HG03060 (cell line): Measurements from ENCODE around the gene BARD1.
"Not testable (repeated sequence)": the region's sequence is repeated elsewhere in the genome, so short reads cannot be mapped to it uniquely, and the experiment has no call there.

Experiments
- ATAC-seq: cut with Tn5 transposase; IDR thresholded peaks from one replicate; pipeline ENCODE4 v1.9.1; 2021; ENCODE audit warnings: low read depth, moderate number of reproducible peaks; ENCODE audit not compliant: unreplicated experiment

Gene BARD1

DNA sequence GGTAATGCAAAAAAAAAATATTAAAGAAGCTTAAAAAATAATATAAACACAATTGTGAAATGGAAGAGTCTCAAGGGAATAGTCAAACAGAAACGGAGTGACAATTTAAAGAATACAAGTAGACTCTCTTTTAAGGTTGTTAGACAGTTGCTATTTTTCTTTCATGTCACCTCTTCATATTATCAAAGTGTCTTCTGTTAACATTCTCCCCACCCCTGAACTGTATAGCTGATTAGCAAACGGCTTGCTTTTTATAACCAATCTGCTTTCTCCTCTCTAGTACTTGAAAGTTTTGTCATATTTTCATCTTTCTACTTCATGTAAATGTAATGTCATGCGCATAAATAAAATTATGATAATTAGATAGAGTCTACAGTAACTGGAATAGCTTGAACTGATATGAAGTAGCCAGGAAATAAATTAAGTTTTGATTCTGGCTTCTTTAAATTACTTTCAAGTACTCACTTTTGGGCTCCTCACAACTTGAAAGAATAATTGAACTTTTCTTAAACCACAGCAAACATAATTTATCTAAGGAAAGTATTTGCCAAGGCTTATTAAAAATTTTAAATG is 37.0 kb downstream of the BARD1 start:
- ATAC-seq, result no peak

DNA sequence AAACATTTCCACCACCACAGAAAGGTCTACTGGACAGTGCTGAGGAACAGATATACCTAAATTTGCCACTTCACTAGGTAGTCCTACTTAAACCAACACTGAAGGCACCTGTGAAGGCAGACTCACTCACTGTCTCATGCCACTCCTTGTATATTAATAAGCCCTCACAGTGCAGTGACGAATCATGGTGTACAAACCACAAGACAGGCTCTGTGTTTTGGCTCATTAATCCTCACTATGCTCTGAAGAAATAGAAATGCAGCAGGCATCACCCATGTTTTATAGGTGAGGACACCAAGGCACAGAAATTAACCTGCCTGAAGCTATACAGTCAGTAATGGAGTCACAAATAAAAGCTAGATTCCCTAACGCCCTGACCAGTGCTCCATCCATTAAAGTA is 44.3 kb downstream of the BARD1 start:
- ATAC-seq, result no peak

DNA sequence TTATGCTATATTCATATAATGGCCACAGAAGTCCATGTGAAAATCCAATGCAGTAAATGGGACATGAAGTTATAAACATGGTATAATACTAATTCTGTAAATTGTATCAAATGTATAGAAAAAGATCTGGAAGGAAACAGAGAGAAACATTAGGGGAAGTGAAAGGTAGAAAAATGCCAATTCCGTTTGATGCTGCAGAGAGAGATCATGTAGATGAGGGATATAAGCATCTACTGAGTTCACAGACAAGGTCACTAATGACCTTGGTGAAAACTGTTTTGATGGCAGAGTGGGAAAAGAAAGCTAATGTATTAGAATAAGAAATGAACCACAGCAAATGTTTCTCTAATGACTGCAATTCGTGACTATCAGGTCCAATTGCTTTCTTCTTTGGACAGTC is 56.0 kb downstream of the BARD1 start:
- ATAC-seq, result no peak

DNA sequence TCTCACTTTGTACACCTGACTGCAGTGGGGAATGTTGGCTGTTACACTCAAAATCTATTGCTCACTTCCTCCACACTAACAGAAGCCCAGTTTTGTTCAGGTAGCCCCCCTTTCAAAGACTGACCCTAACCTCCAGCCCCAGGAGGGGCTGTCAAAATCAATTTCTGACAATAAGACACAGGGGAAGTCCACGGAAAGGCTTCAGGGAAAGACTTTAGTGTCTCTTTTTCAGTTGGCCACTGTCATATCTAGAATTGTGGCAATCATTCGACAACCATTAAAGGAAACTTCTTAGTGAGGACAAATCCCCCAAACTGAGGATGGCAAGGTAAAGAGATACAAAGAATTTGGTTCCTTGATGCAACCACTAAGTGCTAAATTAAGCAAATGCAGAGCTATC is 59.0 kb downstream of the BARD1 start:
- no peak for ATAC-seq

DNA sequence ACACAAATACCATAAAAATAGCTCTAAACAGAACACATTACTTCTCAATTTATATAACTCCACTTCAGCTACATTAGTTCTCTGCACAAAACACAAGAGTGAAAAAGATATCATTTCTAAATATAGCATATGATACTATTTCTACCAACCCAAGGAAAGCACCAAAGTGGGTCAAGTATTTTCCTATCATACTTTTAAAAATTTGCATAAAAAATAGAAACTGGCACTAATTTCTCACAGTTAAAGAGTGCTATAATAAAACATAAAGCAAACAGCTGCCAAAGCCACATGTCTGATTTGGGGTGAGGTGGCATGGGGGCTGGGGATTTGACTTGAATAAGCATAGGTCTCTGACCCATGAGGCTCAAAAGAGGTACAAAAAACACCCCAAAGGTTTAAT is 61.5 kb downstream of the BARD1 start:
- ATAC-seq, result peak; percentile 67

DNA sequence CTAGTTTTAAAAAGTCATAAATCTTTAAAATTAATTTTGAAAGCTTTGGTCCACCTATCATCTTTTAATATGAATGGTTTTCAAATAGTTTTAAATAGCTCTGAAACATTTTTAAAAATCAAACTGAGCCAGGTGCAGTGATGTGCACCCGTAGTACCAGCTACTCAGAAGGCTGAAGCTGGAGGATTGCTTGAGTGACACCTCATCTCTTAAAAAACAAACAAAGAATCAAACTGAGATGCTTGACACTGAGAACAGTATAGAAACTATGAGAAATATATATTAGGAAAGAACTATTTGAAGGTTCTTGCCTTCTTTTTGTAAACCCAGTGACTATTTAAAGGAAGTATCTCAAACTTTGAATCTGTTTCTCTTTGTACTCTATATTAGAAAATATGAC is 67.4 kb downstream of the BARD1 start:
- ATAC-seq, result no peak

DNA sequence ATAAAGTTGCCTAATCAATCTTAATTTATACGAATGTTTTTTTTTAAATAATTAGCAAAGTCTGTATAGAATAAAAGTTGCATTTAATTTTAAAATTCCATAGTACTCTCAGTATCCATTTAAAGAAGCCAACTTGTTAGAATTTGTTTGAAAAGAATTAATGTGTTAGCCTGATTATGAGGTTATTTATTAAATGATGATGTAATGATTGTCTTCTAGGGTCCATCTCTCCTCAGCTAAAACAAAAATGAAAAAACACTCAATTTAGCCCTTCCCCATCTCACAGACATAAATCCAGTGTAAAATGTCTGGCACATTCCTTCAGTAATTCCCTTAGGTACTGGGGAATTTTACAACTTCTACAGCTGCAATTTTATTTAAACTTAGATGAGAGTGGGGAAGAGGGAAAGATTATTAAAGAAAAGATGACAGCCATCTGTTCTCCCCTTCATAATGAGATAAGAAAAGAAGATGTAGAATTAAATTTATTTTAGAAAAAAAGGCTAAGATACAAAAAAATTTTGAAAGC is 68.6 kb downstream of the BARD1 start:
- no peak for ATAC-seq

DNA sequence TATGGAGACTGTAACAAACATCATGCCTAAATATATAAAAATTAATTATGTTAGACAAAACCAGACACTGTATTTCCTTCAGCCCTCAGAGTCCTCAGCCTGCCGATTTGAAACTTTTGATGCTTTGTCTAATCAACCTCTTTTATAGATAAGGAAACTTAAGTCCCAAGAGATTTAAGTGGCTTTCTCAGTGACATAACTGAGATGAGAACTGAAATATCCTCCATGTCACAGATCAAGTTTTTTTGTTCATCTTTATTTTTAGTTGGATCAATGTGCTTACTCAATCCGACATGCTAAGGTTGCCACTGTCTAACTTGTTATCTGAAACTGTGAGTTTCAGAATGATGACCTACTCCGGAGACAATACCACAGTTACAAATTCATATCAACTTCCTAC is 72.3 kb downstream of the BARD1 start:
- peak; percentile 98 for ATAC-seq

DNA sequence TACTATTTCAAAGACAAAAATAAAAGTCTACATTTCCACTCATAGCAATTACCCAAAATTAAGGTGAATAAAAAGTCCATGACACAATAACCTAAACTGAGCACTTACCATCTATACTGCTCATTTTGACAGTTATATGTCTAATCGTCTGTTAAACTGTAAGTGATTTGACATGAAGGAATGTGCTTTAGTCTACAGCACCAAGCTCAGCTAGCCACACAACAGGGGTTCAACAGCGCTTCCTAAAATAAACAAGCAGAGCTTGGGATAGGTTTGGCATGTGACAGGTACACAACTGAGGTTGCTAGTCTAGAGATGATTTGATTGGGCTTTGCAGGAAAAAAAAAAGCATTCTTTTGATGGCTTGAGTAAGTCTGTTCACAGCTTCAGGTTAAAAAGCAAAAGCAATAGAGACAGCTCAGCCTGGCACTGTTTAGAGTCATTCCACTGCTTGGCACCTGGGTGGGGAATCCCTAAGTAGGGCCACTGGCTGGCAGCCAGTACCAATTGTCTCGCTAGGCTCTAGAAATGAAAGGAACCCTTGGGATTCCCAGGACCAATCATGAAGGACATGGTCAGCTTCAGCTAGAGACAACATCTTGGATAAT is 78.6 kb downstream of the BARD1 start:
- ATAC-seq, result no peak

DNA sequence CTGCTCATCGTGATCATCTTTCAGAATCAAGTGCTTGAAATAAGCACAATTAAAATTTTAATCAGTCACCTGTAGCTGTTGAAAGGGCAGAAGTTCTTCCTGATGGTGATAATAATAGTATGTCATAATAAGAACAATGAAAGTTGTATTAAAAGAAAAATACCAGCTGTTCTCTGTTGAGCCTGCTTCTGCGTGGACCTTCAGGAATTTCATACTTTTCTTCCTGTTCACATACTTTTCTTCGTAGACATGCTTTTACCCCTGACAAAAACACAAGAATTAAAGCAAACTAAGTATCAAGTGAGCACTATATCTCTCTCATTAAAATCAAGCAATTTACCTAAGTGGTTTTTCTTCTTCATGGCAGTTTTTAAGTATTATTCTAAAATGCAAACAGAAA is 79.2 kb downstream of the BARD1 start:
- no peak for ATAC-seq

DNA sequence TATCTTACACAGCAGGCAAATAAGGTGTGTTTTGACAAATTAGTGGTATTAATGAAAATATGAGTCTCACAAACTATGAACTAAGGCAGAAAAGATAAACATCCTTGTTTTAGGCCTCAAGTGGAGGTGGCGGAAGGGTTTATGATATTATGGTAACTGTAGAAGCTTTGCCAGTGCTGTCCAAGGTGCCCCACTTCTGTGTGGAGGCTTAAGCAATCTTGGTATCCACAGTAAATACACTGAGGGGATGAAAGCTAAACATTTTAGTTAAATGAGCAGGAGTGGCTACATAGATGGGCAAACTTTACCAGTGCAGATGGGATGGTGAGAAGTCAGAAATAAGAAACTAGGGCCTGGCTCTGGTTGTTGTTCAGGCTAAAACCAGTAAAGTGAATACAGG is 84.7 kb downstream of the BARD1 start:
- no peak for ATAC-seq

DNA sequence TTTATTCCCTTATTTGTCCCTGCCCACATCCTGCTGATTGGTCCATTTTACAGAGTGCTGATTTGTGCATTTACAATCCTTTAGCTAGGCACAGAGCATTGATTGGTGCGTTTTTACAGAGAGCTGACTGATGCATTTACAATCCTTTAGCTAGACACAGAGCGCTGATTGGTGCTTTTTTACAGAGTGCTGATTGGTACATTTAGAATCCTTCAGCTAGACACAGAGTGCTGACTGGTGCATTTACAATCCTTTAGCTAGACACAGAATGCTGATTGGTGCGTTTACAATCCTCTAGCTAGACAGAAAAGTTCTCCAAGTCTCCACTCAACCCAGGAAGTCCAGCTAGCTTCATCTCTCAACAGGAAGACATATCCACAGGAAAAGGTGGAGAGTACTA is 91.6 kb downstream of the BARD1 start:
- not testable (repeated sequence) for ATAC-seq

DNA sequence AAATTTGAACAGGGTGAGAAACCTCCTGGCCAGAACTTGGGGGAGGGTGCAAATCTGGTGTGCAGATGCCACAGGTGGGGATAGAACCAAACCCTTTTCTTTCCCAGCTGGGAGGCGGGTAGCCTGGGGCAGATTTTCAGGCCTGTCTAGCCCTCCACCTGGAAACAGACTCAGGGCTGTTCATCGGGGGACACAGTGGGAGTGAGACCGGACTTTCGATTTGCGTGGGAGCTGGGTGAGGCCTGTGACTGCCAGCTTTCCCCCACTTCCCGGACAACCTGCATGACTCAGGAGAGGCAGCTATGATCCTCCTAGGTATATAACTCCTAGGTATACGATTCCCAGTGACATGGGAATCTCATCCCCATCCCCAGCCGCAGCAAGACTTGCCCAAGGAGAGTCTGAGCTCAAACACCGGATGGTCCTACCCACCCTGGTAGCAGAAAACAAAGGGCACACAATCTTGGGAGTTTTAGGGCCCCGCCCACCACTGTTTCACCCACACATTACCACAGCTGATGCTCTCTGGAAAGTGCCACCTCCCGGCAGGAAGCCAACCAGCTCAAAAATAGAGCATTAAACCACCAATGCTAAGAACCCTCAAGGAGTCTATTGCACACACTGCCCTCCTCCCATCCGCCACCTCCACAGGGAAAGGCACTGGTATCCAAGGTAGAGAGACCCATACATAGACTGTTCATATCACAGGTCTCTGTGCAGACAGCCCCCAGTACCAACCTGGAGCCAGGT is 92.5 kb downstream of the BARD1 start:
- ATAC-seq, result no peak

DNA sequence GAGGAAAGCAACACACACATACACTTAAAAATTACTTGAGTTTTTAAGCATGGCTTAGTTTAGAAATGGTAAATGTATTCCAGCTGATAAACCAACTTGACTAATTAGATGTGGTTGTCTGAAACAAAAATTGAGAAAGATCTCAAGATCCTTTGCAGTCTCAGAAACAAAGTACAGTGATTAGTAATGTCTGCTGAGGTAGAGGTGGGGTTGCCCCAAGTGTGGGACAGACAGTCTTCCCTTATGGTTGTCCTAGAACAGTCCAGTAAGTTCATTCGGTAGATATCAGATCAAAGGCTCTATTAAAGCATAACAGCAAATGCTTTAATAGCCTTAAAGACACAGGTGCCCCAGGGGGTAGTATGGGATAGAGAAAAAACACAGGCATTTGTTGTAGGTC is 94.5 kb downstream of the BARD1 start:
- ATAC-seq, result no peak

DNA sequence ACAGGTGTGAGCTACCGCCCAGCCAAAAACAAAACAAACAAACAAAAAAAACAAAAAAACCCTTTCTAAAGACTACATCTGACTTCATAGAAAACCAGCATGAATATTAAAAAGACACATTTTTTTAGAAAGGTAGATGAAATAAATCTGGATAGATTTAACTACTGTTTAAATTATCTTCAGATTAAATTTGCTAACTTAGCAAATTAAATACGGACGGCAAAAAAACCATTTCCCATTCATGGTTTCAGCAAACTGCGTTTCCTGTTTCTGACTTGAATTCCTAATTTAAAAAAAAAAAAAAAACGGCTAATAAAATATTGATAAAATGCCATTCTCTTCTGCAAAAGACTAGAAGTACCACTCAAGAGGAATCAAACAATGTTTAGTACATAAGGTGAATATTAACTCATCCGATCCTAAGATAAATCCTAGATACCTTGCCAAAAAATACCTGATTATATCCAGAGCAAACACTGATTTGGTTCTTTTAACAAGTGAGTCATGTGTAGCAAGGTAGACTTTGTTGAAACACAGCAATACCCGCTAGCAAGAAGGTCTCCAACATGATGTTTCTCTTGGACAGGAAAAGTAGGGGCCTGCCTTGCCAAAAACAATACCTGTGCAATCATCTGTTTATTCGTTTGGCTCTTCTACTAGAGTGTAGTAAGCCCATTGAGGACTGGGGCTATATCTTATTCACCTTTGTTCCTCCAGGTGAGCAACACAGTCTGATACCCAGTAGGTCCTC is 96.2 kb downstream of the BARD1 start:
- ATAC-seq, result no peak

DNA sequence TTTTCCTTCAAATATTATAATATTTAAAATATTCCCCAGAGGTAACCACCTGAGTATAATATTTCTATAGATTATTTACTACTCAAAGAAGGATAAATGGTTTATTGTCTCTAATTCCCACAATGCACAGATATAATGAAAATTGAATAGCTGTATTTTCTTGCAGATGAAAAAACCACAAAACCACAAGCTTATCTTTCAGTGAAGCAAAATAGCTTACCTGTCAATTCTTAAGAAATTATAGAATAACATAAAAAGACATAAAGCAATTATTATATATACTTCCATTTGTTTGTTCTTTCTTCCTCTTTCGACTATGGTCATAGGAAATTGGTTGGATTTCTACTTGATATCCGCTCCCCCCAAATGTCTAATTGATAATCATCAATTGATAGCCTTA is 98.8 kb downstream of the BARD1 start:
- ATAC-seq, result no peak

DNA sequence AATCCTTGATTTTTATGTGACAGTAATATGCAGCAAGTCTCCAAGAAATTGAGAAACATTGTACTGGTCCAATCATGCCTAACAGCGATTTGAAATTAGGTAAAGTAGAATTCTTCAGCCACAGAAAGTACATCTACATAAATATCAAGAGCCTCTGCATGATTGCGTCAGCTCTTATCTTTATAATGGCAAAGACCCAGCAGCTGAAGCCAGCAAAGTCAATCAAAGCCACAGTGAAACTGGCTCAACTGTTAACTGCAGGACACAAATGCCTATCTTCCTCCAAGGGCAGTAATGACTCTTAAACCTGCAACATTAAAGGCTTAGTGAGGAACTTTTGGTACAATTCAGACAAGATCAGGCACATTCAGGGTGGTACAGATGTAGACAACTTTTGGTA is 102.5 kb downstream of the BARD1 start:
- ATAC-seq, result no peak

DNA sequence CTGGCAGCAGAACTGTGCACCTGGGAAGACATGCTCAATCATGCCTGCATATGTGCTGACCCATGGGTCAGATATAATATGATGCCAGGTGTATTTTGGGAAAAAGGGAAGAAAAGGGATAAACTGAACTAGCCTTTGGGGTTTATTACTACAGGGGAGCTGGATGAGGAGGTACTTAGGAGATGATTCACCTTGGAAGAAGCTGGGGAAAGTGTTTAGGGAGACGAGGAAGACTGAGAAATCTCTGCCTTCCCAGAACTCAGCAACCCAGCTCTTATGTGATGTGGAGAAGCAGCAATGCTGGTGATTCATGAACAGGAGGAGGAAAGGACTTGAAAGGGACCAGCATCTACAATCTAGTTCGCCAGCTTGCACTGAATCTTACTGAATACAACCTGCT is 110.2 kb downstream of the BARD1 start:
- no peak for ATAC-seq

DNA sequence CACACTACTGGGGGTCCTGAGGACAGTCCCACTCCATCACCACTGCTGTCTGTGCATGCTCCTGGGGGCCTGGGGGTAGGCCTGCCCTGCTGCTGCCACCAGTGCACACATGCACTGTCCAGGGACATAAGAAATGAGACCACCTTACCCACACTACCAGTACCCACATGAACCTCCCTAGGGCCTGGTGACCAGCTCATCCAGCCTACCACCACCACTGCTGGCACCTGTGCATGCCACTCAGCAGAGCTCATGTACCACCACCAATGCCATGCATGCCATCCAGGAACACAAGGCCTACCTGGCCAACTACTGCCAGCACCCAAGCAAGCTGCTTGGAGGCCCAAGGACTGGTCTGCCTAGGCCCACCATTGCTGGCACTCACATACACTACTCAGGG is 112.8 kb downstream of the BARD1 start:
- ATAC-seq, result no peak

DNA sequence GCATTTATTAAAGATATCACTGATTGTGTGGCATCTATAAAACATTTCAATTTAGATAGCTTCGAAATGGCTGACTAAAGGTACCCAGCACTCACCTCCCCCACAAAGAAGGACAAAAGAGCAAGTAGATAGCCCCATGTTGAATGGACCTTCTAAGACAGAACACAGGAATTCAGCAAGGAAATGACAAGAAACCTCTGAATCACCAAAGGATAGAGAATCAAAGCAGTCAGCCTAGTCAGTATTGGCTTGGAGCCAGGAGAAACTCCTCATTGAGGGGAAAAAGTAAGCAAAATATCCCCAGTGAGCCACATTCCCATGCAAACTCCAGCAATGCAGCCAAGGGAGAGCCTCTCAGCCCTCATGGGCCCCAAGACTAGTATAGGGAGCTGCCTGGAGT is 113.7 kb downstream of the BARD1 start:
- ATAC-seq, result no peak

DNA sequence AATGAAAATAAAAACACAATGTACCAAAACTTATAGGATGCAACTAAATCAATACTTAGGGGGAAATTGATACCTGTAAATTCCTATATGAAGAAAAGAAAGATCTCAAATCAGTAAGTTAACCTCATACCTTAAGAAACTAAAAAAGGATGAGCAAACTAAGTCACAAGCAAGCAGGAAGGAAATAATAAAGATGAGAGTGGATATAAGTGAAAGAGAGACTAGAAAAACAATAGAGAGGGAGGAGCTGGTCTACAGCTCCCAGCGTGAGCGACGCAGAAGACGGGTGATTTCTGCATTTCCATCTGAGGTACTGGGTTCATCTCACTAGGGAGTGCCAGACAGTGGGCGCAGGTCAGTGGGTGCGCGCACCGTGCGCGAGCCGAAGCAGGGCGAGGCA is 125.9 kb downstream of the BARD1 start:
- ATAC-seq, result peak; percentile 56
